ENCODE results near the gene CDX1.

DNA sequence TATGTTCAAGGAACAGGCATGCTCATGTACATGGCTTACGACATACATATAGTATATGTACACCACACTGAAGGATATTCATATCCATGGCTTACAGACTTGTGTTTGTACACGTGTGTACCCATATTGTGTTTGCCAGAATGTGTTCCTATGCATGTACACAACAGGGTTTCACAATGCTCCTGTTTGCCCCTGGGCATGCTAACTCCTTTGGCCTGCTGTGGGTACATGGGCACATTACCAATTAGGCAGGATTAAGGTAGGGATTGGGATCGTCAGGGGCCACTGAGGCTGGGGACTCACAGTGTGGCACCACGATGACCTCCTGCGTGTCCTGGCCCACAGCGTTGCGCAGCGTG, 37.1 kb upstream of the CDX1 start:
- TF ChIP-seq, protein P1, sequence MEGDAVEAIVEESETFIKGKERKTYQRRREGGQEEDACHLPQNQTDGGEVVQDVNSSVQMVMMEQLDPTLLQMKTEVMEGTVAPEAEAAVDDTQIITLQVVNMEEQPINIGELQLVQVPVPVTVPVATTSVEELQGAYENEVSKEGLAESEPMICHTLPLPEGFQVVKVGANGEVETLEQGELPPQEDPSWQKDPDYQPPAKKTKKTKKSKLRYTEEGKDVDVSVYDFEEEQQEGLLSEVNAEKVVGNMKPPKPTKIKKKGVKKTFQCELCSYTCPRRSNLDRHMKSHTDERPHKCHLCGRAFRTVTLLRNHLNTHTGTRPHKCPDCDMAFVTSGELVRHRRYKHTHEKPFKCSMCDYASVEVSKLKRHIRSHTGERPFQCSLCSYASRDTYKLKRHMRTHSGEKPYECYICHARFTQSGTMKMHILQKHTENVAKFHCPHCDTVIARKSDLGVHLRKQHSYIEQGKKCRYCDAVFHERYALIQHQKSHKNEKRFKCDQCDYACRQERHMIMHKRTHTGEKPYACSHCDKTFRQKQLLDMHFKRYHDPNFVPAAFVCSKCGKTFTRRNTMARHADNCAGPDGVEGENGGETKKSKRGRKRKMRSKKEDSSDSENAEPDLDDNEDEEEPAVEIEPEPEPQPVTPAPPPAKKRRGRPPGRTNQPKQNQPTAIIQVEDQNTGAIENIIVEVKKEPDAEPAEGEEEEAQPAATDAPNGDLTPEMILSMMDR (IDR thresholded peaks at IDR 0.05; ENCODE audit: poor library complexity) = no peak
- TF ChIP-seq EZH2phosphoT487 (IDR thresholded peaks at IDR 0.05; ENCODE audit: low read depth, severe bottlenecking, unreplicated experiment) = no peak

Measured in hepatocyte (in vitro differentiated cells).